Endothelial cell of umbilical vein (primary cell): ENCODE measurements around the gene HECTD2. TPM values are rescaled to one million over a fixed set of nuclear protein-coding genes. Genes with fewer than 3 reads are reported as not detected.

Experiments used
- BruUV-seq: library from RNA; stranded (reverse); fragments of 400-500 nt; replicated peaks from 2 replicates; lab custom pipeline; 2021; lab: Mats Ljungman, UMichigan
- CTCF ChIA-PET: fragments of 300-600, 350-600 bp; sonication (Branson Sonifier 250); formaldehyde crosslinking; loops from one replicate; lab custom pipeline; 2021; ENCODE audit warnings: antibody characterized with exemption, inconsistent platforms; lab: Charles Lee
- POLR2A ChIA-PET: fragments of 300-600, 350-600 bp; sonication (Branson Sonifier 250); formaldehyde crosslinking; loops from one replicate; lab custom pipeline; 2021; ENCODE audit warnings: antibody characterized with exemption, inconsistent platforms; lab: Charles Lee
- DNase-seq: peaks from one replicate; pipeline ENCODE4 v3.0.0-alpha.2; 2011; ENCODE audit warnings: low read depth, low spot score
- FAIRE-seq: peaks from 2 replicates; lab custom pipeline; 2011; peaks lifted over from hg19 to GRCh38; lab: Jason Lieb, UNC
- H2AFZ ChIP-seq: 2 replicates; pipeline ENCODE4 v1.6.0; 2012; ENCODE audit warnings: low read depth, low read length, control low read depth, inconsistent platforms
- H3K27ac ChIP-seq: 2 replicates; pipeline ENCODE4 v1.5.1; 2011; ENCODE audit warnings: low read depth, mild to moderate bottlenecking, control low read depth, low read length, moderate library complexity; ENCODE audit not compliant: insufficient read depth
- H3K27me3 ChIP-seq, 2 experiments: 2 replicates each; pipeline versions ENCODE4 v1.6.0 to v1.6.1; 2011; ENCODE audit warnings: low read length in 2 of 2, mixed read lengths in 1 of 2; ENCODE audit not compliant: control insufficient read depth in 2 of 2, insufficient read depth in 2 of 2
- H3K36me3 ChIP-seq, 2 experiments: 2 replicates in 1 of 2; 3 replicates in 1 of 2; pipeline ENCODE4 v1.5.1; 2011; ENCODE audit warnings: low read length in 2 of 2, mild to moderate bottlenecking in 1 of 2, moderate library complexity in 1 of 2; ENCODE audit not compliant: control insufficient read depth in 2 of 2, insufficient read depth in 2 of 2; ENCODE audit errors: extremely low read depth in 1 of 2
- H3K4me1 ChIP-seq: 3 replicates; pipeline ENCODE4 v1.5.1; 2011; ENCODE audit warnings: mild to moderate bottlenecking, low read length; ENCODE audit not compliant: control insufficient read depth, insufficient read depth; ENCODE audit errors: extremely low read depth
- H3K4me2 ChIP-seq: 2 replicates; pipeline ENCODE4 v1.6.1; 2011; ENCODE audit warnings: low read length, control low read depth, mixed read lengths; ENCODE audit not compliant: insufficient read depth
- H3K4me3 ChIP-seq, 3 experiments: fragments of 200-600 bp in 1 of 3; sonication (generic), shearing (Covaris generic) in 1 of 3; replicated peaks in 1 of 3; 2 replicates each; pipeline ENCODE4 v1.5.1; 2011 to 2016; ENCODE audit warnings: control low read depth in 3 of 3, low read length in 3 of 3, mild to moderate bottlenecking in 2 of 3, inconsistent platforms in 1 of 3, low read depth in 1 of 3, moderate library complexity in 1 of 3; ENCODE audit not compliant: insufficient read depth in 1 of 3
- H3K79me2 ChIP-seq: 2 replicates; pipeline ENCODE4 v1.6.0; 2012; ENCODE audit warnings: low read length, inconsistent platforms; ENCODE audit not compliant: control insufficient read depth, insufficient read depth
- H3K9ac ChIP-seq: replicated peaks from 2 replicates; pipeline ENCODE3; 2011; ENCODE audit warnings: low read length, control low read depth; ENCODE audit not compliant: insufficient read depth; ENCODE audit errors: extremely low read depth
- H3K9me1 ChIP-seq: replicated peaks from 3 replicates; pipeline ENCODE4 v1.6.0; 2011; ENCODE audit warnings: mild to moderate bottlenecking, low read length; ENCODE audit not compliant: control insufficient read depth, insufficient read depth; ENCODE audit errors: extremely low read depth
- H3K9me3 ChIP-seq: replicated peaks from 2 replicates; pipeline ENCODE4 v1.5.1; 2012; ENCODE audit warnings: low read length, inconsistent platforms; ENCODE audit not compliant: control insufficient read depth, insufficient read depth
- H4K20me1 ChIP-seq: replicated peaks from 2 replicates; pipeline ENCODE3; 2011; ENCODE audit warnings: mild to moderate bottlenecking, low read length; ENCODE audit not compliant: control insufficient read depth, insufficient read depth; ENCODE audit errors: extremely low read depth
- EZH2 ChIP-seq: IDR thresholded peaks from 2 replicates; pipeline ENCODE4 v1.6.1; 2012; ENCODE audit warnings: borderline replicate concordance, low read depth, mild to moderate bottlenecking, moderate library complexity, low read length, inconsistent platforms; ENCODE audit not compliant: severe bottlenecking
- FOS ChIP-seq: IDR thresholded peaks from 2 replicates; pipeline ENCODE4 v1.6.1; 2011; ENCODE audit warnings: mild to moderate bottlenecking, low read length, moderate library complexity, borderline replicate concordance; ENCODE audit not compliant: insufficient read depth
- GATA2 ChIP-seq: IDR thresholded peaks from 2 replicates; pipeline ENCODE4 v1.7.0; 2011; ENCODE audit warnings: low read depth, mild to moderate bottlenecking, moderate library complexity, mixed read lengths, low read length; ENCODE audit not compliant: insufficient read length, insufficient read depth
- POLR2A ChIP-seq: IDR thresholded peaks from 2 replicates; pipeline ENCODE4 v1.6.1; 2012; ENCODE audit warnings: low read depth, mild to moderate bottlenecking, control low read depth, low read length
- dilution Hi-C: fragments of 300-500 bp; cut with MboI; formaldehyde crosslinking; loops from one replicate; pipeline ENCODE4 v1.15.0; 2019; ENCODE audit warnings: low sequenced_read_pairs; ENCODE audit not compliant: extremely low pct_ligation_motif_present
- intact Hi-C: fragments of 100-400 bp; cut with micrococcal nuclease; formaldehyde crosslinking; loops from one replicate; pipeline ENCODE4 v1.10.0; 2022
- polyA plus RNA-seq, 4 experiments: library from polyadenylated mRNA; depleted of rRNA in 3 of 4; stranded (reverse) in 3 of 4; unstranded in 1 of 4; fragments of >200 nt; gene quantifications; 2 replicates each; pipeline versions ENCODE4 v1.2.1 to v1.2.3, GENCODE V29; 2011 to 2012; ENCODE audit warnings: missing spikeins in 1 of 4
- total RNA-seq: library from RNA; stranded (reverse); gene quantifications from 2 replicates; pipeline ENCODE4 v1.2.3, GENCODE V29; 2021
- TF ChIP-seq, protein P1 (sequence below): IDR thresholded peaks from 2 replicates; pipeline ENCODE4 v1.6.1; 2011; ENCODE audit not compliant: insufficient read depth, insufficient read length
- TF ChIP-seq, protein P2 (sequence below), 2 donors: IDR thresholded peaks; 1 replicate in 1 of 2; 2 replicates in 1 of 2; pipeline ENCODE4 v1.5.1; 2011; ENCODE audit warnings: low read length in 2 of 2, mild to moderate bottlenecking in 2 of 2, moderate library complexity in 2 of 2, control low read depth in 1 of 2, inconsistent platforms in 1 of 2, low read depth in 1 of 2; ENCODE audit not compliant: insufficient read depth in 1 of 2; ENCODE audit errors: extremely low read depth in 1 of 2

Gene HECTD2
- total and polyA plus RNA-seq, 2 donors (not counting 3 experiments of a cell fraction or from before 2014, with no cell fraction given): 4.2 to 10.7 TPM

DNA sequence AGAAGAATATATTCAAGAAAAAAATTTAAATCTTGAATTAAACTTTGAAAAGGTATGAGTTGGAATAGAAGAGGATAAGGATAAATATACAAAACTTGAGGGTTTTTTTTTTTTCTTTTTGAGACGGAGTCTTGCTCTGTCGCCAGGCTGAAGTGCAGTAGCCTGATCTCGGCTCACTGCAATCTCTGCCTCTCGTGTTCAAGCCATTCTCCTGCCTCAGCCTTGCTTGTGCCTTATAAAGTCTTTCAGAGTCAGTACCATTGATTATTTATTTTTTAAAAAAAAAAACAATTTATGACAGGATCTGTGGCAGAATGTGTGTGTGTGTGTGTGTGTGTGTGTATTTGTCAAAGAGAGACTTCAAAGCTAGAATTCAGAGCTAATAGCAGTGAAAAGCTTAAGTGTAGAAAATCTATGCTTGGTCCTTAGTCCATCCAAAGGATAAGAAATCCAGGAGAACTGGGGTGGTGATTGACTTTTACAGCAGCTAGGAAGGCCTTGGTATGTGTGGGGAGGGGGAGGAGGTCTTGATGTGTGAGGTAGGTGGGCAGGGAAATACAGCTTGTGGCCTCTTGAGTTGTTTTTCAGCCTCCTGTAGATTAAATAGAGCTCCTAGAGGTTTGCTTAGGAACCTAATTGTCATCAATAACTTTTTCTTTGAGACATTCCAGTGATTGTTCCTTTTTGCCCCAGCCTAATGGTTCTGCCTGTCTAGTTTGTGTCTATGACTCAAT is 2.4 kb downstream of the HECTD2 start:
- intact Hi-C loops: no loop called here
- Histone ChIP-seq H3K9me3 (no peaks in the 10 kb centered on the region), H3K4me2 (no peak overlapping the region), H3K9ac (no peak overlapping the region), H3K27ac (no peak overlapping the region), H4K20me1 (peaks cover 5% of the 10 kb centered on the region), H3K4me3 (no peak overlapping the region), H3K27me3 (no peaks in the 10 kb centered on the region), H3K4me1 (peaks cover 9% of the 10 kb centered on the region), H3K9me1 (no peaks in the 10 kb centered on the region), H3K36me3 (no peaks in the 10 kb centered on the region), H3K79me2 (no peaks in the 10 kb centered on the region), H2AFZ (no peak overlapping the region)
- dilution Hi-C loops: no loop called here
- DNase-seq (no peak), FAIRE-seq (no peak)
- ChIA-PET CTCF (interaction anchor here (0.6 to 0.9 kb wide), 3 partner anchors 9 to 223 kb away, joined by 3 to 5 read pairs (median 3); no protein-coding TSS in a partner anchor), POLR2A (no interaction called here)
- BruUV-seq: no TSS peak
- TF ChIP-seq, protein P1, sequence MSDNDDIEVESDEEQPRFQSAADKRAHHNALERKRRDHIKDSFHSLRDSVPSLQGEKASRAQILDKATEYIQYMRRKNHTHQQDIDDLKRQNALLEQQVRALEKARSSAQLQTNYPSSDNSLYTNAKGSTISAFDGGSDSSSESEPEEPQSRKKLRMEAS: no peak
- TF ChIP-seq EZH2 (no peak), POLR2A (no peak), GATA2 (no peak), FOS (no peak)
- TF ChIP-seq, protein P2, sequence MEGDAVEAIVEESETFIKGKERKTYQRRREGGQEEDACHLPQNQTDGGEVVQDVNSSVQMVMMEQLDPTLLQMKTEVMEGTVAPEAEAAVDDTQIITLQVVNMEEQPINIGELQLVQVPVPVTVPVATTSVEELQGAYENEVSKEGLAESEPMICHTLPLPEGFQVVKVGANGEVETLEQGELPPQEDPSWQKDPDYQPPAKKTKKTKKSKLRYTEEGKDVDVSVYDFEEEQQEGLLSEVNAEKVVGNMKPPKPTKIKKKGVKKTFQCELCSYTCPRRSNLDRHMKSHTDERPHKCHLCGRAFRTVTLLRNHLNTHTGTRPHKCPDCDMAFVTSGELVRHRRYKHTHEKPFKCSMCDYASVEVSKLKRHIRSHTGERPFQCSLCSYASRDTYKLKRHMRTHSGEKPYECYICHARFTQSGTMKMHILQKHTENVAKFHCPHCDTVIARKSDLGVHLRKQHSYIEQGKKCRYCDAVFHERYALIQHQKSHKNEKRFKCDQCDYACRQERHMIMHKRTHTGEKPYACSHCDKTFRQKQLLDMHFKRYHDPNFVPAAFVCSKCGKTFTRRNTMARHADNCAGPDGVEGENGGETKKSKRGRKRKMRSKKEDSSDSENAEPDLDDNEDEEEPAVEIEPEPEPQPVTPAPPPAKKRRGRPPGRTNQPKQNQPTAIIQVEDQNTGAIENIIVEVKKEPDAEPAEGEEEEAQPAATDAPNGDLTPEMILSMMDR (IDR thresholded peaks at IDR 0.05; ENCODE audit: extremely low read depth in 1 of 2, insufficient read depth in 1 of 2, low read depth in 1 of 2, low read length in 2 of 2): no peak
